Lower lobe of right lung (tissue), 2 donors: Measurements from ENCODE around the gene AP2A2. TPM values are rescaled to one million over a fixed set of nuclear protein-coding genes. Genes with fewer than 3 reads are reported as not detected.

ENCODE experiments used
- ATAC-seq, 2 donors: fragments of 200-7000 bp; cut with Tn5 transposase; one replicate each; pipeline ENCODE4 v1.9.1; 2020 to 2022; ENCODE audit warnings: mild to moderate bottlenecking in 2 of 2, moderate library complexity in 2 of 2
- DNase-seq: peaks from one replicate; pipeline ENCODE4 v3.0.0-alpha.2; 2020
- H3K27ac ChIP-seq: fragments of 200-600 bp; one replicate; pipeline ENCODE4 v1.8.0; 2022
- H3K27me3 ChIP-seq: fragments of 200-600 bp; one replicate; pipeline ENCODE4 v1.8.0; 2022; ENCODE audit warnings: low read depth
- H3K36me3 ChIP-seq: fragments of 200-600 bp; one replicate; pipeline ENCODE4 v1.8.0; 2022; ENCODE audit warnings: mild to moderate bottlenecking
- H3K4me1 ChIP-seq: fragments of 200-600 bp; one replicate; pipeline ENCODE4 v1.8.0; 2022
- H3K4me3 ChIP-seq: fragments of 200-600 bp; one replicate; pipeline ENCODE4 v1.8.0; 2022; ENCODE audit warnings: mild to moderate bottlenecking
- H3K9me3 ChIP-seq: fragments of 200-600 bp; one replicate; pipeline ENCODE4 v1.8.0; 2022
- CTCF ChIP-seq: fragments of 200-600 bp; IDR thresholded peaks from one replicate; pipeline ENCODE4 v1.8.0; 2022; ENCODE audit warnings: antibody characterized with exemption, mild to moderate bottlenecking
- intact Hi-C: fragments of 100-400 bp; cut with DNase I; formaldehyde crosslinking; loops from one replicate; pipeline ENCODE4 v1.11.0; 2022
- total RNA-seq: library from RNA; stranded (reverse); fragmentation: NEBNext Ultra II Directional; extraction: Animal tissue kit (Norgen Biotek cat#: 25700); gene quantifications from one replicate; pipeline ENCODE4 v1.2.1, GENCODE V29; 2021
- donor health status: DM: no; HTN: yes; CAD: no; lungs with severe emphysema.

Gene AP2A2
- total RNA-seq, 1 donor from 2014 or later = 130 TPM

- H3K27ac ChIP-seq = no peak overlapping the region
- TF ChIP-seq CTCF = no peak
- no peak overlapping the region for H3K4me3 ChIP-seq
- intact Hi-C loops = no loop called here
- no peaks in the 10 kb centered on the region for H3K36me3 ChIP-seq
- peak; percentile 35 to 56 for ATAC-seq
- H3K9me3 ChIP-seq = no peaks in the 10 kb centered on the region
- peaks cover 13% of the 10 kb centered on the region for H3K4me1 ChIP-seq
- DNase-seq = peak; percentile 75
- H3K27me3 ChIP-seq = peaks cover 44% of the 10 kb centered on the region
Measured at GRCh38 chr11:1049431-1049891, 123.8 kb downstream of the AP2A2 start.

- no peak for ATAC-seq
- no peak for DNase-seq
- Histone ChIP-seq H3K4me1 (peaks cover 18% of the 10 kb centered on the region), H3K27ac (no peak overlapping the region), H3K36me3 (no peaks in the 10 kb centered on the region), H3K9me3 (no peaks in the 10 kb centered on the region), H3K27me3 (peaks cover 50% of the 10 kb centered on the region), H3K4me3 (no peak overlapping the region)
- intact Hi-C loops = no loop called here
- TF ChIP-seq CTCF = no peak
Measured at GRCh38 chr11:1049911-1050580, 124.4 kb downstream of the AP2A2 start.

- Histone ChIP-seq H3K4me1 (peaks cover 18% of the 10 kb centered on the region), H3K4me3 (no peak overlapping the region), H3K27ac (no peak overlapping the region), H3K36me3 (no peaks in the 10 kb centered on the region), H3K9me3 (no peaks in the 10 kb centered on the region), H3K27me3 (peaks cover 51% of the 10 kb centered on the region)
- peak; percentile 95 for TF ChIP-seq CTCF
- DNase-seq (peak; percentile 82), ATAC-seq (peak; percentile 92 to 94)
- intact Hi-C loops = no loop called here
Measured at GRCh38 chr11:1050581-1051355, 125.1 kb downstream of the AP2A2 start.

GRCh38 chr11:1051356-1052132 lies 125.9 kb downstream of the AP2A2 start:
- peak; percentile 39 for DNase-seq
- intact Hi-C loops = no loop called here
- Histone ChIP-seq H3K27ac (no peak overlapping the region), H3K27me3 (peaks cover 51% of the 10 kb centered on the region), H3K4me1 (peaks cover 18% of the 10 kb centered on the region), H3K9me3 (no peaks in the 10 kb centered on the region), H3K36me3 (no peaks in the 10 kb centered on the region), H3K4me3 (no peak overlapping the region)
- TF ChIP-seq CTCF = no peak
- no peak for ATAC-seq
